Endothelial cell of umbilical vein (primary cell): ENCODE data around the gene SCO2. TPM values are rescaled to one million over a fixed set of nuclear protein-coding genes. Genes with fewer than 3 reads are reported as not detected.

Experiments
- BruUV-seq: library from RNA; stranded (reverse); fragments of 400-500 nt; replicated peaks from 2 replicates; lab custom pipeline; 2021; lab: Mats Ljungman, UMichigan
- CTCF ChIA-PET: fragments of 300-600, 350-600 bp; sonication (Branson Sonifier 250); formaldehyde crosslinking; loops from one replicate; lab custom pipeline; 2021; ENCODE audit warnings: antibody characterized with exemption, inconsistent platforms; lab: Charles Lee
- POLR2A ChIA-PET: fragments of 300-600, 350-600 bp; sonication (Branson Sonifier 250); formaldehyde crosslinking; loops from one replicate; lab custom pipeline; 2021; ENCODE audit warnings: antibody characterized with exemption, inconsistent platforms; lab: Charles Lee
- DNase-seq: peaks from one replicate; pipeline ENCODE4 v3.0.0-alpha.2; 2011; ENCODE audit warnings: low read depth, low spot score
- FAIRE-seq: peaks from 2 replicates; lab custom pipeline; 2011; peaks lifted over from hg19 to GRCh38; lab: Jason Lieb, UNC
- H2AFZ ChIP-seq: 2 replicates; pipeline ENCODE4 v1.6.0; 2012; ENCODE audit warnings: low read depth, low read length, control low read depth, inconsistent platforms
- H3K27ac ChIP-seq: 2 replicates; pipeline ENCODE4 v1.5.1; 2011; ENCODE audit warnings: low read depth, mild to moderate bottlenecking, control low read depth, low read length, moderate library complexity; ENCODE audit not compliant: insufficient read depth
- H3K27me3 ChIP-seq, 2 experiments: 2 replicates each; pipeline versions ENCODE4 v1.6.0 to v1.6.1; 2011; ENCODE audit warnings: low read length in 2 of 2, mixed read lengths in 1 of 2; ENCODE audit not compliant: control insufficient read depth in 2 of 2, insufficient read depth in 2 of 2
- H3K36me3 ChIP-seq, 2 experiments: 2 replicates in 1 of 2; 3 replicates in 1 of 2; pipeline ENCODE4 v1.5.1; 2011; ENCODE audit warnings: low read length in 2 of 2, mild to moderate bottlenecking in 1 of 2, moderate library complexity in 1 of 2; ENCODE audit not compliant: control insufficient read depth in 2 of 2, insufficient read depth in 2 of 2; ENCODE audit errors: extremely low read depth in 1 of 2
- H3K4me1 ChIP-seq: 3 replicates; pipeline ENCODE4 v1.5.1; 2011; ENCODE audit warnings: mild to moderate bottlenecking, low read length; ENCODE audit not compliant: control insufficient read depth, insufficient read depth; ENCODE audit errors: extremely low read depth
- H3K4me2 ChIP-seq: 2 replicates; pipeline ENCODE4 v1.6.1; 2011; ENCODE audit warnings: low read length, control low read depth, mixed read lengths; ENCODE audit not compliant: insufficient read depth
- H3K4me3 ChIP-seq, 3 experiments: fragments of 200-600 bp in 1 of 3; sonication (generic), shearing (Covaris generic) in 1 of 3; replicated peaks in 1 of 3; 2 replicates each; pipeline ENCODE4 v1.5.1; 2011 to 2016; ENCODE audit warnings: control low read depth in 3 of 3, low read length in 3 of 3, mild to moderate bottlenecking in 2 of 3, inconsistent platforms in 1 of 3, low read depth in 1 of 3, moderate library complexity in 1 of 3; ENCODE audit not compliant: insufficient read depth in 1 of 3
- H3K79me2 ChIP-seq: 2 replicates; pipeline ENCODE4 v1.6.0; 2012; ENCODE audit warnings: low read length, inconsistent platforms; ENCODE audit not compliant: control insufficient read depth, insufficient read depth
- H3K9ac ChIP-seq: replicated peaks from 2 replicates; pipeline ENCODE3; 2011; ENCODE audit warnings: low read length, control low read depth; ENCODE audit not compliant: insufficient read depth; ENCODE audit errors: extremely low read depth
- H3K9me1 ChIP-seq: replicated peaks from 3 replicates; pipeline ENCODE4 v1.6.0; 2011; ENCODE audit warnings: mild to moderate bottlenecking, low read length; ENCODE audit not compliant: control insufficient read depth, insufficient read depth; ENCODE audit errors: extremely low read depth
- H3K9me3 ChIP-seq: replicated peaks from 2 replicates; pipeline ENCODE4 v1.5.1; 2012; ENCODE audit warnings: low read length, inconsistent platforms; ENCODE audit not compliant: control insufficient read depth, insufficient read depth
- H4K20me1 ChIP-seq: replicated peaks from 2 replicates; pipeline ENCODE3; 2011; ENCODE audit warnings: mild to moderate bottlenecking, low read length; ENCODE audit not compliant: control insufficient read depth, insufficient read depth; ENCODE audit errors: extremely low read depth
- EZH2 ChIP-seq: IDR thresholded peaks from 2 replicates; pipeline ENCODE4 v1.6.1; 2012; ENCODE audit warnings: borderline replicate concordance, low read depth, mild to moderate bottlenecking, moderate library complexity, low read length, inconsistent platforms; ENCODE audit not compliant: severe bottlenecking
- FOS ChIP-seq: IDR thresholded peaks from 2 replicates; pipeline ENCODE4 v1.6.1; 2011; ENCODE audit warnings: mild to moderate bottlenecking, low read length, moderate library complexity, borderline replicate concordance; ENCODE audit not compliant: insufficient read depth
- GATA2 ChIP-seq: IDR thresholded peaks from 2 replicates; pipeline ENCODE4 v1.7.0; 2011; ENCODE audit warnings: low read depth, mild to moderate bottlenecking, moderate library complexity, mixed read lengths, low read length; ENCODE audit not compliant: insufficient read length, insufficient read depth
- JUN ChIP-seq: IDR thresholded peaks from 2 replicates; pipeline ENCODE4 v1.6.1; 2011; ENCODE audit warnings: borderline replicate concordance, low read depth; ENCODE audit not compliant: insufficient read length, insufficient read depth
- MYC ChIP-seq: IDR thresholded peaks from one replicate; pipeline ENCODE4 v1.6.1; 2011; ENCODE audit warnings: mild to moderate bottlenecking, low read depth, low read length
- POLR2A ChIP-seq: IDR thresholded peaks from 2 replicates; pipeline ENCODE4 v1.6.1; 2012; ENCODE audit warnings: low read depth, mild to moderate bottlenecking, control low read depth, low read length
- dilution Hi-C: fragments of 300-500 bp; cut with MboI; formaldehyde crosslinking; loops from one replicate; pipeline ENCODE4 v1.15.0; 2019; ENCODE audit warnings: low sequenced_read_pairs; ENCODE audit not compliant: extremely low pct_ligation_motif_present
- intact Hi-C: fragments of 100-400 bp; cut with micrococcal nuclease; formaldehyde crosslinking; loops from one replicate; pipeline ENCODE4 v1.10.0; 2022
- polyA plus RNA-seq, 4 experiments: library from polyadenylated mRNA; depleted of rRNA in 3 of 4; stranded (reverse) in 3 of 4; unstranded in 1 of 4; fragments of >200 nt; gene quantifications; 2 replicates each; pipeline versions ENCODE4 v1.2.1 to v1.2.3, GENCODE V29; 2011 to 2012; ENCODE audit warnings: missing spikeins in 1 of 4
- total RNA-seq: library from RNA; stranded (reverse); gene quantifications from 2 replicates; pipeline ENCODE4 v1.2.3, GENCODE V29; 2021
- TF ChIP-seq, protein P1 (sequence below): IDR thresholded peaks from 2 replicates; pipeline ENCODE4 v1.6.1; 2011; ENCODE audit not compliant: insufficient read depth, insufficient read length
- TF ChIP-seq, protein P2 (sequence below), 2 donors: IDR thresholded peaks; 1 replicate in 1 of 2; 2 replicates in 1 of 2; pipeline ENCODE4 v1.5.1; 2011; ENCODE audit warnings: low read length in 2 of 2, mild to moderate bottlenecking in 2 of 2, moderate library complexity in 2 of 2, control low read depth in 1 of 2, inconsistent platforms in 1 of 2, low read depth in 1 of 2; ENCODE audit not compliant: insufficient read depth in 1 of 2; ENCODE audit errors: extremely low read depth in 1 of 2

SCO2 gene
- total and polyA plus RNA-seq, 2 donors (not counting 3 experiments of a cell fraction or from before 2014, with no cell fraction given), result 3.5 to 3.7 TPM

DNA sequence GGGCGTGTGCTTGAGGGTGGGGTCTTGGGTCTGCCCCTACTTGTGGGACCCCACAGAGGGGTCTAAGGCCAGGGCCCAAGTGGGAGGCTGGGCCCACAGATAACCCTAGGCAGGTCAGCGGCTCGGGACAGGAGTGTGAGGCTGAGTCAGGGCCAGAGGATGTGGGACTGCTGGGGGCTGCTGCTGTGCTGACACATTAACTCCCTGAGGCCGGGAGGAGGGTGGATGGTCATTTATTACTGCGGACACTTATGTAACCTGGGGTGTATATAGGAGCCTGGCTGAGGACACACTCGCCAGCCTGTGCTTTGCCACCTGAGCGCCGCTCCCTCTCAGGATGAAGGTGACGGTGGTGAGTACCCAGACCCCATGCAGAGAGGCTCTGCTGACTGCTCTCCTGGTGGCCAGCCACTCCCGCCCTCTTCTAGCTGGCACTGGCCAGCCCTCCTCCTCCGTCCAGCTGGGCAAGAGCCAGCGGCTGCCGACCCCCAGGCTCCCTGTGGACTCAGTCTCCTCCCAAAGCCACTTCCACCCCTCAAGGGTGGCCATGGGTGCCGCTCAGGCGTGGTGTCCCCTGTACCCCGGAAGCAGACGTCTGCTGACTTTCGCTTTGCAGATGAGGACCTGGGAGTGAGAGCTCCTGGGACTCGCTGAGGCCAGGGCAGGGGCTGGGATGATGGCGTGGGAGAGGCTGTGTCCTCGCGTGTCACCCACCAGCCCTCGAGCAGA is 38.7 kb downstream of the SCO2 start, which contains the start of gene MIOX:
TSS of gene MIOX (plus strand) at position 299 of the 729 bp plus-strand sequence. CDS start at position 338, 39 bp downstream.
- Histone ChIP-seq H3K9ac (no peak within 1 kb of the TSS), H3K27ac (no peak within 1 kb of the TSS), H2AFZ (no peak within 1 kb of the TSS), H3K4me2 (no peak within 1 kb of the TSS), H3K79me2 (no peaks in the 10 kb centered on the region), H3K36me3 (no peaks in the 10 kb centered on the region), H3K27me3 (peaks cover 0 to 6% of the 10 kb centered on the region in 2 experiments), H3K4me1 (no peaks in the 10 kb centered on the region), H4K20me1 (no peaks in the 10 kb centered on the region), H3K4me3 (no peak within 1 kb of the TSS), H3K9me3 (no peaks in the 10 kb centered on the region), H3K9me1 (no peaks in the 10 kb centered on the region)
- no TSS peak for BruUV-seq
- DNase-seq (no peak), FAIRE-seq (no peak)
- intact Hi-C loops (no loop called here), dilution Hi-C loops (no loop called here)
- ChIA-PET CTCF (interaction anchor here (0.7 to 1.2 kb wide), 2 partner anchors 11 to 77 kb away, joined by 3 read pairs; no protein-coding TSS in a partner anchor), POLR2A (no interaction called here)
- TF ChIP-seq POLR2A, result no peak
- TF ChIP-seq MYC, result no peak
- TF ChIP-seq, protein P1, sequence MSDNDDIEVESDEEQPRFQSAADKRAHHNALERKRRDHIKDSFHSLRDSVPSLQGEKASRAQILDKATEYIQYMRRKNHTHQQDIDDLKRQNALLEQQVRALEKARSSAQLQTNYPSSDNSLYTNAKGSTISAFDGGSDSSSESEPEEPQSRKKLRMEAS, result no peak
- TF ChIP-seq GATA2, result no peak
- TF ChIP-seq EZH2, result no peak
- TF ChIP-seq JUN, result no peak
- TF ChIP-seq, protein P2, sequence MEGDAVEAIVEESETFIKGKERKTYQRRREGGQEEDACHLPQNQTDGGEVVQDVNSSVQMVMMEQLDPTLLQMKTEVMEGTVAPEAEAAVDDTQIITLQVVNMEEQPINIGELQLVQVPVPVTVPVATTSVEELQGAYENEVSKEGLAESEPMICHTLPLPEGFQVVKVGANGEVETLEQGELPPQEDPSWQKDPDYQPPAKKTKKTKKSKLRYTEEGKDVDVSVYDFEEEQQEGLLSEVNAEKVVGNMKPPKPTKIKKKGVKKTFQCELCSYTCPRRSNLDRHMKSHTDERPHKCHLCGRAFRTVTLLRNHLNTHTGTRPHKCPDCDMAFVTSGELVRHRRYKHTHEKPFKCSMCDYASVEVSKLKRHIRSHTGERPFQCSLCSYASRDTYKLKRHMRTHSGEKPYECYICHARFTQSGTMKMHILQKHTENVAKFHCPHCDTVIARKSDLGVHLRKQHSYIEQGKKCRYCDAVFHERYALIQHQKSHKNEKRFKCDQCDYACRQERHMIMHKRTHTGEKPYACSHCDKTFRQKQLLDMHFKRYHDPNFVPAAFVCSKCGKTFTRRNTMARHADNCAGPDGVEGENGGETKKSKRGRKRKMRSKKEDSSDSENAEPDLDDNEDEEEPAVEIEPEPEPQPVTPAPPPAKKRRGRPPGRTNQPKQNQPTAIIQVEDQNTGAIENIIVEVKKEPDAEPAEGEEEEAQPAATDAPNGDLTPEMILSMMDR (IDR thresholded peaks at IDR 0.05; ENCODE audit: extremely low read depth in 1 of 2, insufficient read depth in 1 of 2, low read depth in 1 of 2, low read length in 2 of 2), result no peak
- TF ChIP-seq FOS, result no peak
